Heart right ventricle (tissue), 16 donors: Measurements from ENCODE around the gene AADAT. TPM values are rescaled to one million over a fixed set of nuclear protein-coding genes. Genes with fewer than 3 reads are reported as not detected.

Source experiments
- ATAC-seq, 8 donors: fragments of 200-7000 bp; cut with Tn5 transposase; one replicate each; pipeline ENCODE4 v1.9.1; 2020; ENCODE audit warnings: mild to moderate bottlenecking in 8 of 8, moderate library complexity in 8 of 8, moderate number of reproducible peaks in 1 of 8
- DNase-seq, 2 donors: peaks; one replicate each; pipeline ENCODE4 v3.0.0-alpha.2; 2020
- H3K27ac ChIP-seq, 10 donors: fragments of 200-600 bp; sonication (generic) in 2 of 10; one replicate each; pipeline versions ENCODE4 v1.5.0 to v1.8.0; 2020 to 2022; ENCODE audit warnings: mild to moderate bottlenecking in 3 of 10
- H3K27me3 ChIP-seq, 7 donors: fragments of 200-600 bp; one replicate each; pipeline ENCODE4 v1.8.0; 2021 to 2022; ENCODE audit warnings: mild to moderate bottlenecking in 2 of 7
- H3K36me3 ChIP-seq, 9 donors: fragments of 200-600 bp; sonication (generic) in 1 of 9; one replicate each; pipeline versions ENCODE4 v1.5.0 to v1.8.0; 2020 to 2022; ENCODE audit warnings: mild to moderate bottlenecking in 2 of 9
- H3K4me1 ChIP-seq, 9 donors: fragments of 200-600 bp; sonication (generic) in 1 of 9; one replicate each; pipeline versions ENCODE4 v1.5.0 to v1.8.0; 2020 to 2022; ENCODE audit warnings: mild to moderate bottlenecking in 4 of 9
- H3K4me3 ChIP-seq, 10 donors: fragments of 200-600 bp; sonication (generic) in 2 of 10; one replicate each; pipeline versions ENCODE4 v1.5.0 to v1.8.0; 2020 to 2022; ENCODE audit warnings: mild to moderate bottlenecking in 7 of 10, moderate library complexity in 2 of 10
- H3K9me3 ChIP-seq, 11 donors: fragments of 200-600 bp in 10 of 11; sonication (generic) in 2 of 11; one replicate each; pipeline versions ENCODE4 v1.5.0 to v1.8.0; 2013 to 2022; ENCODE audit warnings: mild to moderate bottlenecking in 2 of 11, control low read depth in 1 of 11, moderate library complexity in 1 of 11
- CTCF ChIP-seq, 9 donors: fragments of 200-600 bp; sonication (generic) in 2 of 9; IDR thresholded peaks; one replicate each; pipeline versions ENCODE4 v1.5.0 to v1.8.0; 2021 to 2022; ENCODE audit warnings: antibody characterized with exemption in 9 of 9, mild to moderate bottlenecking in 5 of 9, moderate library complexity in 1 of 9
- WGBS, 2 donors: extraction: QIAGEN DNeasy Blood & Tissue Kit; methylation state at CpG; one replicate each; pipeline ENCODE4 v1.1.7; 2013; ENCODE audit warnings: inconsistent platforms in 1 of 2; 5-methylcytosine and 5-hydroxymethylcytosine counted together
- intact Hi-C, 10 donors: fragments of 100-400 bp; cut with DNase I; formaldehyde crosslinking; loops; one replicate each; pipeline versions ENCODE4 v1.11.1 to v1.14.2; 2022
- polyA plus RNA-seq, 2 donors: library from polyadenylated mRNA; stranded (reverse); fragments of 200-250 nt; gene quantifications; one replicate each; pipeline ENCODE4 v1.2.3, GENCODE V29; 2013
- total RNA-seq, 10 donors: library from RNA; stranded (reverse); fragmentation: NEBNext Ultra II Directional in 3 of 10; extraction: Animal tissue kit (Norgen Biotek cat#: 25700) in 3 of 10; gene quantifications; one replicate each; pipeline versions ENCODE4 v1.2.1 to v1.2.4, GENCODE V29; 2021 to 2023
- donor health status: Arrhythmogenic right ventricular cardiomyopathy.
- donor health status: ischemic (EF 13 %, LVEDD 7.1; RV severe dilation, severe dysfunction).
- donor health status: healthy with polysubstance abuse.
- donor health status: DM: no; HTN: yes; CAD: no.
- donor health status: DM: no; HTN: no; CAD: no.
- donor health status: ischemic (EF 25% LVEDD 6.9; RV normal size, moderate dysfunction).
- donor health status: ischemic (EF 25% LVEDD 5.7; RV mildly dilated, moderate dysfunction).
- donor health status: healthy.
- donor health status: DM: yes; HTN: yes; CAD: no.
- donor health status: Ischemic cardiomyopathy.
- donor health status: ischemic (EF 35%, LVEDD 5.7; RV mildly dilated, moderate dysfunction).
- donor health status: nonischemic (EF 11% LVEDD 7.7; RV severe dilation, severe dysfunction).
- donor health status: DM: yes; HTN: yes; CAD: no.
- donor health status: PGD.
- donor health status: ischemic (EF 29% LVEDD 5.4; RV normal size, mild dysfunction).
- donor health status: nonischemic (EF 23%, LVEDD 6.1; RV moderate dilation, normal function).

Gene AADAT
- total and polyA plus RNA-seq, 12 donors, result 0.82 to 3.5 (median 1.7) TPM

GRCh38 chr4:170040031-170040680 is 49.6 kb downstream of the AADAT start:
- Histone ChIP-seq H3K36me3 (no peaks in the 10 kb centered on the region), H3K27me3 (peaks cover 0 to 4% (median 0%) of the 10 kb centered on the region in 7 donors), H3K27ac (no peak overlapping the region), H3K9me3 (no peaks in the 10 kb centered on the region), H3K4me1 (no peaks in the 10 kb centered on the region), H3K4me3 (no peak overlapping the region)
- no peak for TF ChIP-seq CTCF (IDR thresholded peaks at IDR 0.05)
- ATAC-seq (no peak), DNase-seq (no peak)
- intact Hi-C loops, result loop anchor here in 2 of 10 donors (5.0 to 10.0 kb wide), 2 partner anchors 233 to 425 kb away; partner anchors contain the start of gene NEK1 (in 1 of the 2)
- 91 to 92% methylated on average over 12 of the region's 12 CpGs for WGBS, 2 donors

DNA sequence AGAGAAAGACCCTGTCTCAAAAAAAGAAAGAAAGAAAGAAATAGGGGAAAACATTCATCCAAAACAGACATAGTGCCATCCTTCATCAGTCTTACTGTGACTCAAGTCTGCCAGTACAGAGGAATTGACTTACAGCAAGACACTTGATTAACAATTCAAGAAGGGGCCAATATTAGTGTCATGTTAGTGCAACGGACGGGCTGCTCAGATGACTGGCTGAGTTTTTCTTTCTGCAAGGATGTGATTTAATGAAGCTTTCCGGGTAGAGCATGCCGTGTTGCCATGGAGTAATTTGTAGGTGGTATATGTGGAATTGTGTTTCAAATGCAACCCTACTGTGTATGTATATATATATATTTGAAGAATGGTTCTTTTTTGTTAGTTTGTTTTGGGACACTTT is 51.0 kb downstream of the AADAT start:
- Histone ChIP-seq H3K9me3 (no peaks in the 10 kb centered on the region), H3K27me3 (peaks cover 0 to 4% (median 0%) of the 10 kb centered on the region in 7 donors), H3K36me3 (no peaks in the 10 kb centered on the region), H3K4me1 (no peaks in the 10 kb centered on the region), H3K27ac (no peak overlapping the region), H3K4me3 (no peak overlapping the region)
- DNase-seq, result no peak
- no peak for ATAC-seq
- WGBS, 2 donors, result 80 to 81% methylated on average over 4 of the region's 4 CpGs
- intact Hi-C loops, result loop anchor here in 1 of 10 donors (10.0 kb wide), 1 partner anchor 424 kb away; the partner anchor contains the start of gene NEK1
- TF ChIP-seq CTCF (IDR thresholded peaks at IDR 0.05), result no peak

- no peaks in the 10 kb centered on the region for H3K4me1 ChIP-seq
- H3K4me3 ChIP-seq, result no peak overlapping the region
- peaks cover 0 to 4% (median 0%) of the 10 kb centered on the region in 7 donors for H3K27me3 ChIP-seq
- H3K9me3 ChIP-seq, result no peaks in the 10 kb centered on the region
- no peaks in the 10 kb centered on the region for H3K36me3 ChIP-seq
- DNase-seq, result no peak
- no peak for ATAC-seq
- WGBS, 2 donors, result 88 to 89% methylated on average over 7 of the region's 7 CpGs
- no peak for TF ChIP-seq CTCF (IDR thresholded peaks at IDR 0.05)
- no peak overlapping the region for H3K27ac ChIP-seq
- intact Hi-C loops, result loop anchor here in 1 of 10 donors (10.0 kb wide), 1 partner anchor 423 kb away; the partner anchor contains the start of gene NEK1
Measured at GRCh38 chr4:170038232-170038631, 51.5 kb downstream of the AADAT start.

DNA sequence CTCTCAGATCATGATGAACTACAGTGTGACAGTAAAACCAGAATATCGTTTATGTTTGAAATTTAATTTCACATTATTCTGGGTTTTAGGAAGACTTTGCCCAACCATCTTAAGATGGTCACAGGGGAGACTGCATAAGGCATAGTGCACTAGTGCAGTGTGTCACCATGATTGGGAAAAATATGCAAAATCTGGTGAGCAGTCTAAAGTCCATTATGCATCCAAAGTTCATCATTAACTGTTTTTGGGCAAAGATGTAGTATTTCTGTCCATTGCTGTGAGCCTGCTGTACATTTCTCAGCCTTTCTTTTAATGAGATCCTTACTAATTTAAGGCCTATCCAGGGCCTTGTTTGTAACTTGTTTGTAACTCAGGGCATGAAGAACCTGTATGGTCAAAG is 52.3 kb downstream of the AADAT start:
- TF ChIP-seq CTCF (IDR thresholded peaks at IDR 0.05), result no peak
- ATAC-seq (no peak), DNase-seq (no peak)
- H3K36me3 ChIP-seq, result no peaks in the 10 kb centered on the region
- WGBS, 2 donors, result 91 to 92% methylated on average over 1 of the region's 1 CpG
- no peak overlapping the region for H3K4me3 ChIP-seq
- H3K27me3 ChIP-seq, result peaks cover 0 to 4% (median 0%) of the 10 kb centered on the region in 7 donors
- no peaks in the 10 kb centered on the region for H3K9me3 ChIP-seq
- no peaks in the 10 kb centered on the region for H3K4me1 ChIP-seq
- intact Hi-C loops, result loop anchor here in 1 of 10 donors (10.0 kb wide), 1 partner anchor 423 kb away; the partner anchor contains the start of gene NEK1
- no peak overlapping the region for H3K27ac ChIP-seq
